ENCODE measurements around the gene PI4KA. TPM values are rescaled to one million over a fixed set of nuclear protein-coding genes. Genes with fewer than 3 reads are reported as not detected.

Gene PI4KA
- total RNA-seq = 100 to 1,000 TPM in 1 of 4 donors, 10 to 100 TPM in 3; 44.7 to 136 (median 67.7) TPM

- Histone ChIP-seq H3K4me3 (peak within 1 kb of the TSS; percentile 68), H3K36me3 (no peaks in the 10 kb centered on the region), H3K4me1 (peaks cover 63% of the 10 kb centered on the region), H3K27me3 (no peaks in the 10 kb centered on the region), H3K27ac (peak within 1 kb of the TSS; percentile 84), H3K9me3 (no peaks in the 10 kb centered on the region)
- 0% methylated on average over 5 of the region's 100 CpGs for WGBS
- peak; percentile 99 to 100 for DNase-seq (ENCODE audit: low spot score in 2 of 2)
- TF ChIP-seq EP300 (IDR thresholded peaks at IDR 0.05) = no peak
- peak; percentile 15 to 23 for TF ChIP-seq CTCF (IDR thresholded peaks at IDR 0.05)
- peak; percentile 4 to 56 (median 45) for TF ChIP-seq POLR2AphosphoS5 (IDR thresholded peaks at IDR 0.05)
- peak; percentile 76 to 78 for TF ChIP-seq POLR2A (IDR thresholded peaks at IDR 0.05)
Observed at GRCh38 chr22:20858615-20859416, at the start of gene PI4KA, which contains the start of gene SNAP29. Gene PI4KA (minus strand): TSS chr22:20858811. CDS start chr22:20858725, 86 bp downstream. Gene SNAP29 (plus strand): TSS chr22:20859007. CDS start chr22:20859111, 104 bp downstream.

GRCh38 chr22:20906387-20906767 lies 47.8 kb upstream of the PI4KA start:
- no peaks in the 10 kb centered on the region for H3K36me3 ChIP-seq
- no peak overlapping the region for H3K27ac ChIP-seq
- WGBS = 88% methylated on average over 3 of the region's 3 CpGs
- TF ChIP-seq POLR2A (IDR thresholded peaks at IDR 0.05) = no peak
- no peak for TF ChIP-seq POLR2AphosphoS5 (IDR thresholded peaks at IDR 0.05)
- TF ChIP-seq EP300 (IDR thresholded peaks at IDR 0.05) = no peak
- TF ChIP-seq CTCF (IDR thresholded peaks at IDR 0.05) = no peak
- peaks cover 11% of the 10 kb centered on the region for H3K4me1 ChIP-seq
- no peaks in the 10 kb centered on the region for H3K27me3 ChIP-seq
- no peak for DNase-seq (ENCODE audit: low spot score in 2 of 2)
- no peak overlapping the region for H3K4me3 ChIP-seq
- no peaks in the 10 kb centered on the region for H3K9me3 ChIP-seq

GRCh38 chr22:20905415-20906386 lies 47.1 kb upstream of the PI4KA start:
- TF ChIP-seq CTCF (IDR thresholded peaks at IDR 0.05) (no peak), EP300 (IDR thresholded peaks at IDR 0.05) (no peak), POLR2A (IDR thresholded peaks at IDR 0.05) (no peak), POLR2AphosphoS5 (IDR thresholded peaks at IDR 0.05) (no peak)
- no peaks in the 10 kb centered on the region for H3K27me3 ChIP-seq
- peaks cover 11% of the 10 kb centered on the region for H3K4me1 ChIP-seq
- H3K9me3 ChIP-seq = no peaks in the 10 kb centered on the region
- peak overlapping the region; percentile 44 for H3K27ac ChIP-seq
- WGBS = 73% methylated on average over 4 of the region's 4 CpGs
- H3K36me3 ChIP-seq = no peaks in the 10 kb centered on the region
- no peak for DNase-seq (ENCODE audit: low spot score in 2 of 2)
- no peak overlapping the region for H3K4me3 ChIP-seq

- TF ChIP-seq EP300 (IDR thresholded peaks at IDR 0.05) (no peak), POLR2A (IDR thresholded peaks at IDR 0.05) (no peak), CTCF (IDR thresholded peaks at IDR 0.05) (no peak), POLR2AphosphoS5 (IDR thresholded peaks at IDR 0.05) (no peak)
- WGBS = 53% methylated on average over 3 of the region's 3 CpGs
Observed at GRCh38 chr22:20904980-20905355, 46.4 kb upstream of the PI4KA start.

More at GRCh38 chr22:20904980-20905355, 46.4 kb upstream of the PI4KA start:
- peak overlapping the region; percentile 44 for H3K27ac ChIP-seq
- no peaks in the 10 kb centered on the region for H3K36me3 ChIP-seq
- no peaks in the 10 kb centered on the region for H3K9me3 ChIP-seq
- peaks cover 11% of the 10 kb centered on the region for H3K4me1 ChIP-seq
- DNase-seq (ENCODE audit: low spot score in 2 of 2) = no peak
- H3K4me3 ChIP-seq = no peak overlapping the region
- no peaks in the 10 kb centered on the region for H3K27me3 ChIP-seq
